Hepatocyte (in vitro differentiated cells): ENCODE data around the gene EIF4G3. TPM values are rescaled to one million over a fixed set of nuclear protein-coding genes. Genes with fewer than 3 reads are reported as not detected.

Experiments
- DNase-seq: peaks from one replicate; pipeline ENCODE4 v3.0.0-alpha.2; 2016; ENCODE audit warnings: low spot score
- H2AFZ ChIP-seq: fragments of 200-600 bp; sonication (generic); 2 replicates; pipeline ENCODE4 v1.6.0; 2016; ENCODE audit warnings: antibody characterized with exemption, mild to moderate bottlenecking
- H3K27ac ChIP-seq: fragments of 200-600 bp; sonication (generic); 2 replicates; pipeline ENCODE4 v1.5.1; 2016; ENCODE audit warnings: mild to moderate bottlenecking
- H3K27me3 ChIP-seq: fragments of 200-600 bp; sonication (generic); 2 replicates; pipeline ENCODE4 v1.6.1; 2016
- H3K36me3 ChIP-seq: fragments of 200-600 bp; sonication (generic); replicated peaks from 2 replicates; pipeline ENCODE4 v1.5.1; 2016; ENCODE audit warnings: low read depth; ENCODE audit not compliant: insufficient read depth
- H3K4me1 ChIP-seq: fragments of 200-600 bp; sonication (generic); 2 replicates; pipeline ENCODE4 v1.5.1; 2016; ENCODE audit warnings: mild to moderate bottlenecking, moderate library complexity; ENCODE audit not compliant: insufficient read depth
- H3K4me2 ChIP-seq: fragments of 200-600 bp; sonication (generic); 2 replicates; pipeline ENCODE4 v1.6.0; 2016
- H3K4me3 ChIP-seq: fragments of 200-600 bp; sonication (generic); 2 replicates; pipeline ENCODE4 v1.5.1; 2016; ENCODE audit warnings: mild to moderate bottlenecking
- H3K79me2 ChIP-seq: fragments of 200-600 bp; sonication (generic); 2 replicates; pipeline ENCODE4 v1.6.0; 2017; ENCODE audit warnings: mild to moderate bottlenecking
- H3K9me2 ChIP-seq: fragments of 200-600 bp; sonication (generic); replicated peaks from 2 replicates; pipeline ENCODE4 v1.6.0; 2017; ENCODE audit warnings: mild to moderate bottlenecking; ENCODE audit not compliant: insufficient read depth
- H3K9me3 ChIP-seq: fragments of 200-600 bp; sonication (generic); 2 replicates; pipeline ENCODE4 v1.5.1; 2016; ENCODE audit warnings: low read depth, mild to moderate bottlenecking
- H4K20me1 ChIP-seq: fragments of 200-600 bp; sonication (generic); 2 replicates; pipeline ENCODE4 v1.6.0; 2016; ENCODE audit warnings: mild to moderate bottlenecking; ENCODE audit not compliant: insufficient read depth, poor library complexity, severe bottlenecking
- CTCF ChIP-seq: fragments of 200-600 bp; sonication (generic); IDR thresholded peaks from 2 replicates; pipeline ENCODE4 v1.5.1; 2016; ENCODE audit warnings: antibody characterized with exemption, mild to moderate bottlenecking; ENCODE audit not compliant: poor library complexity
- EZH2 ChIP-seq: fragments of 200-600 bp; sonication (generic); IDR thresholded peaks from 2 replicates; pipeline ENCODE4 v1.6.1; 2016; ENCODE audit warnings: antibody characterized with exemption, mild to moderate bottlenecking, borderline replicate concordance
- EZH2phosphoT487 ChIP-seq: fragments of 200-600 bp; sonication (generic); IDR thresholded peaks from one replicate; pipeline ENCODE4 v1.6.1; 2018; ENCODE audit warnings: antibody characterized with exemption, mild to moderate bottlenecking, low read depth, moderate library complexity; ENCODE audit not compliant: unreplicated experiment, severe bottlenecking
- WGBS: methylation state at CpG from one replicate; pipeline ENCODE4 v1.1.6; 2016; ENCODE audit warnings: low lambda C conversion rate; ENCODE audit errors: missing lambda C conversion rate; 5-methylcytosine and 5-hydroxymethylcytosine counted together
- polyA plus RNA-seq: library from polyadenylated mRNA; unstranded; fragments of >200 nt; fragmentation: Nextera tagmentation; extraction: Ambion mirVana; gene quantifications from 2 replicates; pipeline ENCODE4 v1.2.1, GENCODE V29; 2016
- total RNA-seq: library from RNA; depleted of rRNA; stranded (reverse); fragments of >200 nt; gene quantifications from 2 replicates; pipeline ENCODE4 v1.2.3, GENCODE V29; 2014

Gene EIF4G3
- total and polyA plus RNA-seq, 2 experiments from 2014 or later = 33.4 to 42.2 TPM

- H3K36me3 ChIP-seq = no peaks in the 10 kb centered on the region
- H3K4me2 ChIP-seq = no peak overlapping the region
- TF ChIP-seq CTCF (no peak), EZH2phosphoT487 (no peak), EZH2 (no peak)
- no peaks in the 10 kb centered on the region for H3K4me1 ChIP-seq
- no peak overlapping the region for H2AFZ ChIP-seq
- H3K27ac ChIP-seq = no peak overlapping the region
- H3K4me3 ChIP-seq = no peak overlapping the region
- WGBS = no CpG with 5 or more reads among the region's 4 CpGs
- no peak for DNase-seq
- H3K9me3 ChIP-seq = no peaks in the 10 kb centered on the region
- no peaks in the 10 kb centered on the region for H3K9me2 ChIP-seq
- H4K20me1 ChIP-seq = peaks cover 2% of the 10 kb centered on the region
- H3K27me3 ChIP-seq = no peaks in the 10 kb centered on the region
- H3K79me2 ChIP-seq = no peaks in the 10 kb centered on the region
Measured at GRCh38 chr1:20814534-20814871, 362.2 kb downstream of the EIF4G3 start.

- no peak for DNase-seq
- Histone ChIP-seq H3K9me2 (no peaks in the 10 kb centered on the region), H3K9me3 (no peaks in the 10 kb centered on the region), H3K4me2 (no peak overlapping the region), H2AFZ (no peak overlapping the region), H3K4me3 (no peak overlapping the region), H3K79me2 (no peaks in the 10 kb centered on the region), H3K27me3 (no peaks in the 10 kb centered on the region), H3K36me3 (no peaks in the 10 kb centered on the region), H4K20me1 (peaks cover 2% of the 10 kb centered on the region), H3K4me1 (no peaks in the 10 kb centered on the region), H3K27ac (no peak overlapping the region)
- 75% methylated on average over 5 of the region's 5 CpGs for WGBS
- TF ChIP-seq EZH2 (no peak), EZH2phosphoT487 (no peak), CTCF (no peak)
Measured at GRCh38 chr1:20811916-20812315, 364.8 kb downstream of the EIF4G3 start.

- Histone ChIP-seq H3K27ac (no peak overlapping the region), H3K4me3 (no peak overlapping the region), H3K4me2 (no peak overlapping the region), H3K4me1 (peaks cover 4% of the 10 kb centered on the region), H3K36me3 (no peaks in the 10 kb centered on the region), H3K9me3 (no peaks in the 10 kb centered on the region), H3K9me2 (no peaks in the 10 kb centered on the region), H3K79me2 (no peaks in the 10 kb centered on the region), H4K20me1 (no peaks in the 10 kb centered on the region), H2AFZ (no peak overlapping the region), H3K27me3 (no peaks in the 10 kb centered on the region)
- no peak for TF ChIP-seq EZH2
- TF ChIP-seq CTCF = no peak
- no peak for TF ChIP-seq EZH2phosphoT487
- no peak for DNase-seq
- over 99% methylated on average over 4 of the region's 4 CpGs for WGBS
Measured at GRCh38 chr1:20793236-20793635, 383.5 kb downstream of the EIF4G3 start.

GRCh38 chr1:20792196-20792595 lies 384.5 kb downstream of the EIF4G3 start:
- H4K20me1 ChIP-seq = no peaks in the 10 kb centered on the region
- H3K9me3 ChIP-seq = no peaks in the 10 kb centered on the region
- no peak overlapping the region for H3K27ac ChIP-seq
- H3K4me1 ChIP-seq = peaks cover 7% of the 10 kb centered on the region
- WGBS = 100% methylated on average over 2 of the region's 2 CpGs
- DNase-seq = peak; percentile 26
- TF ChIP-seq EZH2 (no peak), EZH2phosphoT487 (no peak), CTCF (no peak)
- H3K9me2 ChIP-seq = no peaks in the 10 kb centered on the region
- H3K36me3 ChIP-seq = no peaks in the 10 kb centered on the region
- no peak overlapping the region for H2AFZ ChIP-seq
- no peak overlapping the region for H3K4me3 ChIP-seq
- no peaks in the 10 kb centered on the region for H3K27me3 ChIP-seq
- no peak overlapping the region for H3K4me2 ChIP-seq
- H3K79me2 ChIP-seq = no peaks in the 10 kb centered on the region
